ENCODE data around the gene TMEM63B.
"Not testable (repeated sequence)": the region's sequence is repeated elsewhere in the genome, so short reads cannot be mapped to it uniquely, and the experiment has no call there.

Gene TMEM63B

DNA sequence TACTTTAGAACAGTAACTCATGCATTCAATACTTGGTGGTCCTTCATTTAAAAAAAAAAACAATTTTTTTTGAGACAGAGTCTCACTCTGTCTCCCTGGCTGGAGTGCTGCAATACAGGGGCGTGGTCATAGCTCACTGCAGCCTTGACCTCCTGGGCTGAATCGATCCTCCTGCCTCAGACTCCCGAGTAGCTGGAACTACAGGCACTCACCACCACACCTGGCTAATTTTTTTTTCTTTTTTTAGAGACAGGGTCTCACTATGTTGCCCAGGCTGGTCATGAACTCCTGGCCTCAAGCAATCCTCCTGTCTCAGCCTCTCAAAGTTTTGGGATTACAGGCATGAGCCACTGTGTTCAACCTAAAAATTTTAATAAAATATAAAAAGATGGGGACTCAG is 17.2 kb downstream of the TMEM63B start:
- not testable (repeated sequence) for DNase-seq (ENCODE audit: low read depth in 2 of 2)

DNA sequence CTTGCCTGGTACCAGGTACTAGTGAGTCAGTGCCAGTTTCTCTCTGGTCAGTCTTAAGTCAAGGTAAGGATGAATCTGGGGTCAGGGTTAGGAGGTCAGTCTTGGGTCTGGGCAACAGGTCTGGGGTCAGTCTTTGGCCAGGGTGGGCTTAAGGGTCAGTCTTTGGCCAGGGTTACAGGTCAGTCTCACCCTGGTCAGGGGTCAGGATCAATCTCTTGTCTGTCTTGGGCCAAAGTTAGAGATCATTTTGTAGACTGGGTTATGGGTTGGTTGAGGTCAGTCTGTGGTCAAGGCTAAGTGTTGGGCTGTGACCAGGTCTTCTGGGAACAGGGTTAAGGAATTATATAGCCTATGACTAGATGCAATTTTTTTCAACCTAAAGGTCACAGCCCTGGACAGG is 18.5 kb downstream of the TMEM63B start:
- no peak for DNase-seq (ENCODE audit: low read depth in 2 of 2)

GRCh38 chr6:44146685-44147084 is 19.3 kb downstream of the TMEM63B start:
- no peak for DNase-seq (ENCODE audit: low read depth in 2 of 2)

DNA sequence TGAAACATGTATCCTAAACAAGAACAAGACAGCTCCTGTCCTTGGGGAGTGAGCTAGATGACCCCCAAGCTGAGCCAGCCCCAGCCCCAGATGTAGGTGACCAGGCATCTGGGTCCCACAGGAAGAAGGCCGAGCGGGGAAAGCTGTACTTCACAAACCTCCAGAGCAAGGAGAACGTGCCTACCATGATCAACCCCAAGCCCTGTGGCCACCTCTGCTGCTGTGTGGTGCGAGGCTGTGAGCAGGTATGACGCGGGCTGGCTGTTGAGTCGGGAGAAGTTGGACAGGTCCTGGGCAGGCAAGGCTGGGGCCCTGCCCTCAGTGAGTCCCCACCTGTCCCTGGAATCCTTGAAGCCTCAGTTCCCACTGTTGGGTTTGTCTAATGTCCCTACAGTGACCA is 19.9 kb downstream of the TMEM63B start:
- no peak for DNase-seq (ENCODE audit: low read depth in 2 of 2)

GRCh38 chr6:44148306-44148705 is 21.0 kb downstream of the TMEM63B start:
- no peak for DNase-seq (ENCODE audit: low read depth in 2 of 2)

DNA sequence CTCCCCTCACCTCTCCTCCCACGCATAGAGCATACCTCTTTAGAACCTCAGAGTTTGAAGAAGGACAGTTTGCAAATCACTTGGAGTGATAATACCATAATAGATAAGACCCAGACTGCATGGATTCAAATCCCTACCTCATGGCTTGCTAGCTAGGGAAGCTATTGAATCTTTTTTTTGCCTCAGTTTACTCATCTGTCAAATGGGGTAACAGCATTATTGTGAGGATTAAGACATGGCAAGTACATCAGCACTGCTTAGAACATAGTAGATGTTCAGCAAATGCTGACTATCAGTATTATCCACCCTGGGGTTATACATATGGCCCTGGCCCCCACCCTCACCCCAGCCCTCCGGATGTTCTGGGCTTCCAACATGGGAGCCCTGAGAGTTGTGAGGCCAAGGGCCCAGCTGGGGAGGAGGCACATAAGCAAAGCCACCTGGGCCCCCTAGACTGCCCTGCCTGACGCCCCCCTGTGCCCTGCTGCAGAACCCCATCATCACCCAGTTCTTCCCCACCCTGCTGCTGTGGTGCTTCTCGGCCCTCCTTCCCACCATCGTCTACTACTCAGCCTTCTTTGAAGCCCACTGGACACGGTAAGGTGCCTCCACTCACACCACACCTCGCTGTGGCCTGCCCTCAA is 22.1 kb downstream of the TMEM63B start:
- DNase-seq (ENCODE audit: low read depth in 2 of 2), result no peak

DNA sequence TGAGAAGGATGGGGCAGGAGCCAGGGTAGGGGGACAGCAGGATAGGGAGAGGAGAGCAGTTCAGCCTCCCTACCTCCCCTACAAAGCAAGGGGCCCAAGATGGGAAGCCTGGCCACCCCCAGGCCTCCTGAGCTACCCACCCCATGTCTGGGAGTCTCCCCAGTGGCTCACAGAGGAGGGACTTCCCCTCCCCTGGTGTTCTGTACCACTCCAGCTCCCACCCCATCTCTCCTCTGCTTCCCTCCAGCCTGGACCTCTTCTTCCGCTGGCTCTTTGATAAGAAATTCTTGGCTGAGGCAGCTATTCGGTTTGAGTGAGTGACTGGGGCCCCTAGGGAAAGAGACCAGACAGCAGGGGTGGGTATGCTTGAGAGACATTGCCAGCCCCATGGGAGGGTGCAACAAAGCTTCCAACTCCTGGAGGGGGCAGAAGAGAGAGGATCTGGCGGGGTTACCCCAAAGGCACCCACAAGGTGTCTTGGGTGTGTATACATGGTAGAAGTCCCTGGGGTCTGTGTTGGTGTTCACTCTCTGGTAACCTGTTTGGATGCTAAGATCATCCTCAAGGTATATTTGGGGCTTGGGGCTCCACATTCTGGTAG is 23.1 kb downstream of the TMEM63B start:
- DNase-seq (ENCODE audit: low read depth in 2 of 2), result no peak

DNA sequence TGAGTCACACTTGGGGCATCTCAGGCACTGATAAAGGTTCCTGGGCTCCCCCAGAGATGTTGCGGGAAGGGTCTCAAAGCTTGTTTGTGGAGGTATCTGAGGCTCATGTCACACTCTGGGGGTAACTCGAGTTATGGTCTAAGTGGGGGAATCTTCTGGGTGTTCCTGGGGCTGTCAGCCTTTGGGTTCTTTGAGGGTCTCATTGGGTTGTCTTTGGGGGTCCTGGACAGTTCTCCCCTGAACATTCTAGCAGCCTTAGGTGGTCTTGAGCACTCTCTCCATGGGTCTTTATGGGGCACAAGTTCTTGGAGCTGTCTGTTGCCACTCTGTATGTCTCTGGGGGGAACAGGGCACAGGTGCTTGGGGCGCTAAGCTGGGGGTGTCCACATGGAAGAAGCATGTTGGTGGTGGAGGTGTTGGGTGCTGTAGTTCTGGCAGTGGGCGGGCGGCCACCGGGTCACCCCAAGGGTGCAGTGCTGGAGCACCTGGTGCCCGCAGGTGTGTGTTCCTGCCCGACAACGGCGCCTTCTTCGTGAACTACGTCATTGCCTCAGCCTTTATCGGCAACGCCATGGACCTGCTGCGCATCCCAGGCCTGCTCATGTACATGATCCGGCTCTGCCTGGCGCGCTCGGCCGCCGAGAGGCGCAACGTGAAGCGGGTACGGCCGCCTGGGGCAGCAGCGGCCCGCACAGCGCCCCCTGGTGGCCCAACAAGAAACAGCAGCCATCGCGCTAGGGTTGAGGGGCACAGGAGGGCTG is 24.2 kb downstream of the TMEM63B start:
- DNase-seq (ENCODE audit: low read depth in 2 of 2), result peak; percentile 48 to 52

DNA sequence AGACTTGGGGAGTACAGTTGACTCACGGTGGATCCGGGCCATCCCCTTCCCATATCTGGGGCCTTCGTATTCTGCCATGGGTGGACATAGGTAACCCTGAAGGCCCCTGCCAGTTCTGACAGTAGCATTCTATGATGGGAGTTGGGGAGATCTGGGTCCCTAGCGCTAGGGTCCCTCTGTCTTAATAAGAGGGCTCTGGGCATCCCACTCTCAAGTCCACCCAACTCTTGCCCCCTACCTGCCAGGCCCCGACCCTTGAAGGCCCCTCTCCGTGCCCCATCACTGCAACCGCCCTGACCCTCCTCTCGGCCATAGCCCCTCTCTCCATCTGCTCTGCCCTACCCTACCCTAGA is 24.7 kb downstream of the TMEM63B start:
- DNase-seq (ENCODE audit: low read depth in 2 of 2), result no peak

GRCh38 chr6:44152533-44152932 is 25.2 kb downstream of the TMEM63B start:
- DNase-seq (ENCODE audit: low read depth in 2 of 2), result no peak

DNA sequence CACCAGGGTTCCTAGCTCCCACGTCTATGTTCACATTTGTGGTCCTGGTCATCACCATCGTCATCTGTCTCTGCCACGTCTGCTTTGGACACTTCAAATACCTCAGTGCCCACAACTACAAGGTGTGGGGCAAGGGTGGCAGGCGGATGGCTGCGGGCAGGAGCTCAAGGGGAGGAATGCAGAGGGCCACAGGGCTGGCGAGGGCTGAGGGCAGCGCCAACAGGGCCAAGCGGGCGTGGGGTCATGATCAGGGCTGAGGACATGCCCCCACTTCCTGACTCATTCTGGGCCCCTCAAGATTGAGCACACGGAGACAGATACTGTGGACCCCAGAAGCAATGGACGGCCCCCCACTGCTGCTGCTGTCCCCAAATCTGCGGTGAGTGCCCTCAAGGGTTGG is 26.7 kb downstream of the TMEM63B start:
- no peak for DNase-seq (ENCODE audit: low read depth in 2 of 2)

DNA sequence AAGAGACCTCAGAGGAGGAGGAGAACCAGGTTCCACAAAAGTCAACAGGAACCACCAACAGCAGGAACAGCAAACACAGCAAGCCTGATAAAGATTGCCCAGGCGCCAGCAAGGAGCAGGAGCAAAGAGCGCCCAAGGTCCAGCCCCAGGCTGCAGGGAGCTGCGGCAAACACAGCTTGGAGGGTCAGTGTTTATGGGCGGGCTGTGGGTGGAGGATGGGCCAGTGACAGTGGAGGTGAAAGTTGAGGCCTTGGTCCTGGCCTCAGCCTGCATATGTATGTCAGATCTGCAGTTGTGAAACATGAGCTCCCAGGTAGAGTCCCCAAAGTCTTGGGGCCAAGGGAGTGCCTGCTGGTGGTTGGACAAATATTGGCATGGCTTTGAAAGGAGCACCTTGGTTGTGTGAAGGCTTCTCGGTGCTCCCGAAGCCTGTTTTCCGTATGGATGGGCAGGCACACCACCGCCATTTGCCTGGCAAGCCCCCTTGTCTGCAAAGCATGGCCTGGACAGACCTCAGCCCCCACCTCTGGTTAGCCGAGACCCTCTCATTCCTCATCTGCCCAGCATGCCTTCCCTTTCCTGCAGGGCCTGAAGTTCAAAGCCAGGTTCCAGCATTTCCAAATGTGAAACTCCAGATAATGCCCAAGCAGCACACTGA is 29.3 kb downstream of the TMEM63B start:
- no peak for DNase-seq (ENCODE audit: low read depth in 2 of 2)

- DNase-seq (ENCODE audit: low read depth in 2 of 2), result no peak
Observed at GRCh38 chr6:44157152-44157521, 29.8 kb downstream of the TMEM63B start.

- no peak for DNase-seq (ENCODE audit: low read depth in 2 of 2)
Observed at GRCh38 chr6:44158770-44159228, 31.4 kb downstream of the TMEM63B start, which contains the start of gene CAPN11. Gene CAPN11, plus strand, starts transcription at chr6:44158820. Its CDS starts 29 bp downstream, at chr6:44158849.

DNA sequence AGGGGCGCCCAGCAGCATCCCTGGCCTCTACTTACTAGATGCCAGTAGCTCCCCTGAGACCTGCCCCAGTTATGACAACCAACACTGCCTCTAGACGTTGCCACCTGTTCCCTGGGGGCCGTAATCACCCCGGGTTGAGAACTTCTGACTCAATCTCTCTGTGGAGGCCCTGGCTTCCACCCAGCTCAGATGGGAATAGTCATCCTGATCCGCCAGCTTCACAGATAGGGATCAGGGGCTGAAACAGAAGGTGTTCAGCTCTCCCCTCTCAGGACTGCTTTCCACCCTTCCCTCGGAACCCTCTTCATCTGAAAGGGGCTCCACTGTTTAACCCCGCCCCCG is 34.6 kb downstream of the TMEM63B start:
- no peak for DNase-seq (ENCODE audit: low read depth in 2 of 2)

- DNase-seq (ENCODE audit: low read depth in 2 of 2), result no peak
Observed at GRCh38 chr6:44162876-44163625, 35.7 kb downstream of the TMEM63B start.

DNA sequence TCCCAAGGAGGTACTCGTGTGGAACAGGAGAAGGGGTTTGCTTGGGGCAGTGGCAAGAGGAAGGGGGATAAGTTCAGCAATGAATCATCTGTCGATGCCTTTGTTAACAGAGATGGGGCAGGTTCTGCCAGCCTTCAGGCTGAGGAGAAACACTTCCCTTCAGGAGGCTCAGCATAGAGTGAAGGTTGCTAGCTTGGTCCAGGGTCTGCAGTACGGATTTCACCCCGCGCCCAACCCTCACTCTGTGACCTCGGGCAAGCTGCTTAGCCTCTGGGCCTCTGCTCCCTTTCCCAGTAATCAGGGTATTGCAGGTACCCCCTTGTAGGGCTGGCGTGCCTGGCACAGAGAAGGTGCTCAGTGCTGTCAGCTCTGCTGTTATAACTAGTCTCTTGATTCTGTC is 38.8 kb downstream of the TMEM63B start:
- DNase-seq (ENCODE audit: low read depth in 2 of 2), result no peak

DNA sequence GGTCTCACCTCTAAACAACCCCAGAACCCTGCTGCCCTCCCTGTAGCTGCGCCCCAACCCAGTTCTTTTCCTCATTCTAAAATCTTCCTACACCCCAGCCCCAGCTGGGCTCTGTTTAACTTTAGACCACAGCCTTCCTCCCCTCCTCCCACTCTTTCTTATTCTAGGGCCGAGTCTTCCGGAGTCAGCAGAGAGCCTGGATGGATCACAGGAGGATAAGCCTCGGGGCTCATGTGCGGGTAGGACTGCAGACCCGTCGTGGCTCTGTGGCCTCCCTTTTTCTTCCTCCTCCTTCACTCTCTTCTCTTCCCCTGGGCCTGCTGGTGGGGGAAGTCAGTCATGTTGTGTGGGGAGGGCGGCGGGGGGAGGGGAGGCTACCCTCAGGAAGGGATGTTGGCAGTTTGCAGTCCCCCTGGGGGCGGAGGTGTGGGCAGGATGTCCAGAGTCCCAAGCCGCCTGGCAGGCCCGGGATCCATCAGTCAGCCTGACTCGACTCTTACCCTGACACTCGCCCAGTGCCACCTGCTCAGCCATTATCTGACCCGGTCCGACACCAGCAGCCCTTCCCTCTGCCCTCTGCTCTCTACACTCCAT is 39.3 kb downstream of the TMEM63B start:
- no peak for DNase-seq (ENCODE audit: low read depth in 2 of 2)

DNA sequence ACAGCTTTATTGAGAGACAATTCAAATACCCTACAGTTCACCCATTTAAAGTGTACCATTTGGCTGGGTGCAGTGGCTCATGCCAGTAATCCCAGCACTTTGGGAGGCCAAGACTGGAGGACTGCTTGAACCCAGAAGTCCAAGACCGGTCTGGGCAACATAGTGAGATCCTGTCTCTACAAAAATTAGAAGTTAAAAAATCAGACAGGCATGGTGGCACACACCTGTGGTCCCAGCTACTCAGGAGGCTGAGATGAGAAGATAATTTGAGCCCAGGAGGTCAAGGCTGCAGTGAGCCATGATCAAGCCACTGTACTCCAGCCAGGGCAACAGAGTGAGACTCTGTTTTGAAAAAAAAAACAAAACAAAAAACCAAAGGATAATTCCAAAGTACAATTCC is 40.2 kb downstream of the TMEM63B start:
- DNase-seq (ENCODE audit: low read depth in 2 of 2), result no peak

- no peak for DNase-seq (ENCODE audit: low read depth in 2 of 2)
Observed at GRCh38 chr6:44169154-44169553, 41.8 kb downstream of the TMEM63B start.

- no peak for DNase-seq (ENCODE audit: low read depth in 2 of 2)
Observed at GRCh38 chr6:44169886-44170570, 42.7 kb downstream of the TMEM63B start.
